SJSA1 (cell line): Measurements from ENCODE around the gene PMFBP1. TPM values are rescaled to one million over a fixed set of nuclear protein-coding genes. Genes with fewer than 3 reads are reported as not detected.

Experiments
- DNase-seq, 2 experiments: peaks; one replicate each; pipeline ENCODE4 v3.0.0-alpha.2; 2015 to 2020; ENCODE audit warnings: low spot score in 2 of 2, low read depth in 1 of 2
- H3K27ac ChIP-seq: fragments of 250-450 bp; sonication (Bioruptor Pico); 2 replicates; pipeline ENCODE4 v1.5.1; 2020; ENCODE audit warnings: mild to moderate bottlenecking, moderate library complexity
- H3K27me3 ChIP-seq: fragments of 250-450 bp; sonication (Bioruptor Pico); replicated peaks from 2 replicates; pipeline ENCODE4 v1.5.1; 2020; ENCODE audit warnings: mild to moderate bottlenecking, moderate library complexity
- H3K36me3 ChIP-seq: fragments of 250-450 bp; sonication (Bioruptor Pico); 2 replicates; pipeline ENCODE4 v1.5.1; 2020; ENCODE audit warnings: mild to moderate bottlenecking
- H3K4me1 ChIP-seq: fragments of 250-450 bp; sonication (Bioruptor Pico); replicated peaks from 2 replicates; pipeline ENCODE4 v1.6.1; 2021; ENCODE audit warnings: mild to moderate bottlenecking
- H3K4me3 ChIP-seq: fragments of 250-450 bp; sonication (Bioruptor Pico); 2 replicates; pipeline ENCODE4 v1.5.1; 2020; ENCODE audit warnings: mild to moderate bottlenecking
- H3K9me3 ChIP-seq: fragments of 250-450 bp; sonication (Bioruptor Pico); replicated peaks from 2 replicates; pipeline ENCODE4 v1.5.1; 2020; ENCODE audit warnings: mild to moderate bottlenecking
- total RNA-seq: library from RNA; depleted of rRNA; stranded (reverse); fragments of >200 nt; shearing (Covaris generic); gene quantifications from 2 replicates; pipeline ENCODE4 v1.2.3, GENCODE V29; 2014; rRNA removed

The PMFBP1 gene, protein sequence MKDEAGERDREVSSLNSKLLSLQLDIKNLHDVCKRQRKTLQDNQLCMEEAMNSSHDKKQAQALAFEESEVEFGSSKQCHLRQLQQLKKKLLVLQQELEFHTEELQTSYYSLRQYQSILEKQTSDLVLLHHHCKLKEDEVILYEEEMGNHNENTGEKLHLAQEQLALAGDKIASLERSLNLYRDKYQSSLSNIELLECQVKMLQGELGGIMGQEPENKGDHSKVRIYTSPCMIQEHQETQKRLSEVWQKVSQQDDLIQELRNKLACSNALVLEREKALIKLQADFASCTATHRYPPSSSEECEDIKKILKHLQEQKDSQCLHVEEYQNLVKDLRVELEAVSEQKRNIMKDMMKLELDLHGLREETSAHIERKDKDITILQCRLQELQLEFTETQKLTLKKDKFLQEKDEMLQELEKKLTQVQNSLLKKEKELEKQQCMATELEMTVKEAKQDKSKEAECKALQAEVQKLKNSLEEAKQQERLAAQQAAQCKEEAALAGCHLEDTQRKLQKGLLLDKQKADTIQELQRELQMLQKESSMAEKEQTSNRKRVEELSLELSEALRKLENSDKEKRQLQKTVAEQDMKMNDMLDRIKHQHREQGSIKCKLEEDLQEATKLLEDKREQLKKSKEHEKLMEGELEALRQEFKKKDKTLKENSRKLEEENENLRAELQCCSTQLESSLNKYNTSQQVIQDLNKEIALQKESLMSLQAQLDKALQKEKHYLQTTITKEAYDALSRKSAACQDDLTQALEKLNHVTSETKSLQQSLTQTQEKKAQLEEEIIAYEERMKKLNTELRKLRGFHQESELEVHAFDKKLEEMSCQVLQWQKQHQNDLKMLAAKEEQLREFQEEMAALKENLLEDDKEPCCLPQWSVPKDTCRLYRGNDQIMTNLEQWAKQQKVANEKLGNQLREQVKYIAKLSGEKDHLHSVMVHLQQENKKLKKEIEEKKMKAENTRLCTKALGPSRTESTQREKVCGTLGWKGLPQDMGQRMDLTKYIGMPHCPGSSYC
- total RNA-seq: 0.69 TPM in 1 of 2 replicates, not detected in the other

DNA sequence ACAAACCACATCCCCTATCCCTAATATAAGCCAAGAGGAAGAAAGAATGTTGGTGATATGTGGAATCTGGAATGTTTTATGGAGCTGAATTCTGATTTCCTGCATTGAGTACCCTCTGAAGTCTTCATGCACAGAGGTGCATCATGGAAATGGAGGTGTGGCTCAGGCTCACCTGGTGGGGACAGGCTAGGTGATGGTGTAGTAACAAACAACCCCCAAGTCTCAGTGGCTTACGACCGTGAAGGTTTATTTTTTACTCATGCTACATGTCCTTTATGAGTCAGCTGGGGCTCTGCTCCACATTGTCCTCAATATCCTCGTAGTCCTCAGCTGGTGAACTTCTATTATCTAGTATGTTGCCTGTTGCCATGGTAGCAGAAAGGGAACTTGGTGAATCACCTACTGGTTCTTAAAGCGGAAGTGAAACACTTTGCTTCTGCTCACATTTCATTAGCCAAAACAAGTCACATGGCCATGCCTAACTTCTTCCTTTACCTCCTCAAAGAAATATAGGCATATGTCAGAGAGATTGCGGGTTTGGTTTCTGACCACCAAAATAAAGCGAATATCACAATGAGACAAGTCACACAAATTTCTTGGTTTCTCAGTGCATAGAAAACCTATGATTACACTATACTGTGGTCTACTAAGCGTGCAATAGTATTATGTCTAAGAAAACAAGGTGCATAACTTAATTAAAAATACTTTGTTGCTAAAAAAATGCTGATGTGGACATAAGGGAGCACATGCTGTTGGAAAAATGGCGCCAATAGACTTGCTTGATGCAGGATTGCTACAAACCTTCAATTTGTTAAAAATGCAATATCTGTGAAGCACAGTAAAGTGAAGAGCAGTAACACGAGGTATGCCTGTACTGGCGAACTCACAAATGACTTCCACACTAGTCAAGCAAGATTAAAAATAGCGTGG is at the start of gene PMFBP1:
TSS of gene PMFBP1 (minus strand) at position 51 of the 930 bp plus-strand sequence. CDS start 947 bp downstream, outside the sequence.
- DNase-seq: peak; percentile 24 to 58
- Histone ChIP-seq H3K36me3 (no peaks in the 10 kb centered on the region), H3K27ac (no peak within 1 kb of the TSS), H3K27me3 (0 out of 2 replicates have a peak, but pooled peaks cover 3% of the 10 kb centered on the region), H3K4me1 (no peaks in the 10 kb centered on the region), H3K4me3 (no peak within 1 kb of the TSS), H3K9me3 (no peaks in the 10 kb centered on the region)

DNA sequence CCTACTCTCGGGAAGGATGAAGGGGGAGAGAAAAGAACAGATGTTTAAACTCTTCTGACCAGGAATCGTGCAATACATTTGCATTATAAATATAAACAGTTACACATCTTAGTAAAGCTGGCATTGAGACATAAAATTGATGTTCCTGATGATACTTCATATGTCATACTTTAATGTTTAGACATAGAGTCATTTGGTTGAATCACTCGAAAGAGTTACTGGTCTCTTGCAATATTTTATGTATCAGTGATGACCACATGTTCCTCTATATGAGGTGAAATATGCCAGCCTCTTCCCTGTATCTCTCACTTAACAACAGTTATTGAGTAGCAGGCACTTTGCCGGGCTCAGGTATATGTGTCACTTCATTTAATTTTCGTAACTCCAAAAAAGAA is 49.7 kb upstream of the PMFBP1 start:
- Histone ChIP-seq H3K27me3 (no peaks in the 10 kb centered on the region), H3K9me3 (no peaks in the 10 kb centered on the region), H3K4me1 (no peaks in the 10 kb centered on the region), H3K4me3 (no peak overlapping the region), H3K36me3 (no peaks in the 10 kb centered on the region), H3K27ac (no peak overlapping the region)
- no peak for DNase-seq

DNA sequence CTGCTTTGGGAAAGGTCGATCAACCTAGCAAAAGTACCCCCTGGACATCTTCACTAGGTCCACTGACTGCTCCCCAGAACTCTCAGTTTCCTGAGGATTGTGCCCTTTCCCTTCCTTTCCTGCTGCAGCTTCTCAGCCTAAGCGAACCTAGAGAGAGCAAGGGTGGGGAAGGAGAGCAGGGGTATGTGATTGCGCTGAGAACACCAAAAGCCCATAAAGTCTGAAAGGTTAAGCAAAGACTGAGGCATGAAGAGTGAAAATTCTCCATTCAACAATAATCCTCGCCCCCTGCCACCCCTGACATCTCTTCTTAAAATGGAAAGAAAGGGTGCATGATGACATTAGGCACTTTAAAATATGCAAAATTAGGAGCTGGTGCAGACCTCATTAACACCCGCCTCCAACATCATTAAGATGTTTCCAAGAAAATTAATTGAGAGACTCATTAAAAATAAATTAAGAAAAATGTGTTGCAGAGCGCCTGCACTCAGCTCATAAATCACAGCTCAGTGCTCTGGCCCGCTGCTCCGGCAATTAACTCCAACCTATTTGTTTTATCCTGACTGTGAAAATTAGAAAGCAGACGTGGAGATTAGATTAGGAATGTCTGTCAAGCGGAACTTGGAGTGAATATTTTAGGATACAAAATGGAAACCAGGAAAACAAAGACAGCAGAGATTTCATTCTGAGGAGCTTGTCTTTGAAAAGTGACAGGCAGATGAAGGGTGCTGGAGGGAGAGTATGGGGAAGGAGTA is 49.1 kb upstream of the PMFBP1 start:
- Histone ChIP-seq H3K4me1 (no peaks in the 10 kb centered on the region), H3K36me3 (no peaks in the 10 kb centered on the region), H3K27ac (no peak overlapping the region), H3K9me3 (no peaks in the 10 kb centered on the region), H3K4me3 (no peak overlapping the region), H3K27me3 (no peaks in the 10 kb centered on the region)
- DNase-seq: no peak

DNA sequence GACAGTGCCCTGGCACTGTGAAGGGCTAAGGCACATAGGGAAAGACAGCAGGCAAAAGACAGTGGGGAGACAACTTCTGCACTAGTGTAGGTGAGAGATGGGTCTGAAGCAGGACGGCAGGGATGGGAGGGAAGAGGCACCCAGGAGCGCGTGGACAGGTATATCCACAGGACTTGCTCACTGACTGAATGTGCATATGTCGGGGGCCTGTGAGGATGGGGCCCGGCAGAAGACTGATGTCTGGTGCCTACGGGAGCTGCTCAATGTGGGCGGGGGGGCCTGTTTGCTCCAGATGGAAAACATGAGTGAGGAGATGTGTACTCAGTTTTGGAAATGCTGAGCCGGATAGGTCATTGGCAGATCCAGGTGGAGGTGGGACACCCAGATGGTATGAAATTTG is 47.3 kb upstream of the PMFBP1 start:
- Histone ChIP-seq H3K4me3 (no peak overlapping the region), H3K9me3 (no peaks in the 10 kb centered on the region), H3K36me3 (no peaks in the 10 kb centered on the region), H3K27ac (no peak overlapping the region), H3K4me1 (no peaks in the 10 kb centered on the region), H3K27me3 (no peaks in the 10 kb centered on the region)
- no peak for DNase-seq

DNA sequence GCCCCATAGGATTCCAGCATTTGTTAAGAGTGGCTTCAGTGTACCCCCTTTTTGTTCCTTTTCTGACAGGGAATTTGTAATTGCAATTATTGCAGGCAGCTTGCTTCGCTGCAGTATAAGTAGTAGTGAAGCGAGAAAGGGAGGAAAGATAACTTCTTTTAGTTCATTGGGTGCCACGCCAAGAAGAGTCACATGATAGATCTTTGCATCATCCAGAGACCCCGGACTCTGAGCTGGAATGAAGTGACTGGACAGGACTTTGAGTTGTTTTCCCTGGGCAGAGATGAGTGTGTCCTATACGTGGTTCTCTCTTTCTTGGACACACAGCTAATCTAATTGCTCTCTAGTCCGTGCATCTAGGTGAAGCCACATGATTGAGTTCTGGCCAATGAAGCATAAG is 44.8 kb upstream of the PMFBP1 start:
- no peaks in the 10 kb centered on the region for H3K36me3 ChIP-seq
- H3K9me3 ChIP-seq: no peaks in the 10 kb centered on the region
- H3K27me3 ChIP-seq: no peaks in the 10 kb centered on the region
- DNase-seq: no peak
- no peak overlapping the region for H3K27ac ChIP-seq
- H3K4me1 ChIP-seq: no peaks in the 10 kb centered on the region
- no peak overlapping the region for H3K4me3 ChIP-seq

DNA sequence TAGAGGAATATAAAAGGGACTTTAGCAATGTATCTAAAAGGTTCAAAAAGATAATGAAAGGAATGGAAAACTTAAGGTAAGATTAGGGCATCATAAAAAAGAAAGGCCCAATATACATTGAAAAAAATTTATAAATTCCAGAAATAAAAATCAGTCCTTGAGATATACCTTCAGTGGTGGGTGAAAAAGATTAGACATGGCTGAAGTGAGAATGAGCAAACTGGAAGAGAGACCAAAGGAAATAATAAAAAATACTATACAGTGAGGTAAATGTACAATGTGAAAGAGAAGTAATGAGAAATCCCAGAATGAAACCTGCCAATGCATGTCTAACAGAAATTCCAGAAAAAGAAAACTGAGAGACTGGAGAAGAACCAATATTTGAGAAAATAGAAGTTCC is 42.9 kb upstream of the PMFBP1 start:
- H3K36me3 ChIP-seq: no peaks in the 10 kb centered on the region
- no peak overlapping the region for H3K27ac ChIP-seq
- H3K9me3 ChIP-seq: no peaks in the 10 kb centered on the region
- no peaks in the 10 kb centered on the region for H3K4me1 ChIP-seq
- no peak overlapping the region for H3K4me3 ChIP-seq
- no peak for DNase-seq
- H3K27me3 ChIP-seq: no peaks in the 10 kb centered on the region; the same call in 1 of the 2 replicates

DNA sequence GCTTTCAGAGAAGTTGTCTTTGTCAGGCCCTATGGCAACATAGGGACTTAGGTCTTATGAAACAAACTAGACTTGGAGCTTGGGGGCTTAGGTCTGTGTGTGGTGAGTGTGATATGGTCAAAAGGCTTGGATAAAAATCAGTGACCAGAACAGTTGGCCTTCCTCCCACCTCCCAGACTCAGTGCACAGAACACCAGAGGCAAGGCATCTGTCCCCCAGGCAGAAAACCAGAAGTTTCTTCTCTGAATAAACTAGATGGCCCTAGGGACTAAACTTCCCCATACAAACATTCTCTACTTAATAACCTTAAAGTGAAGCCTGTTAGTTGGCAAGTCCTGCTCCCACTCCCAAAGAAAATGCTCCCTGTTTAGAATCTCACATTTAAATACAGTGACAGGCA is 39.2 kb upstream of the PMFBP1 start:
- Histone ChIP-seq H3K27me3 (no peaks in the 10 kb centered on the region; the same call in 1 of the 2 replicates), H3K4me1 (no peaks in the 10 kb centered on the region), H3K4me3 (no peak overlapping the region), H3K9me3 (no peaks in the 10 kb centered on the region), H3K36me3 (no peaks in the 10 kb centered on the region), H3K27ac (no peak overlapping the region)
- DNase-seq: no peak

DNA sequence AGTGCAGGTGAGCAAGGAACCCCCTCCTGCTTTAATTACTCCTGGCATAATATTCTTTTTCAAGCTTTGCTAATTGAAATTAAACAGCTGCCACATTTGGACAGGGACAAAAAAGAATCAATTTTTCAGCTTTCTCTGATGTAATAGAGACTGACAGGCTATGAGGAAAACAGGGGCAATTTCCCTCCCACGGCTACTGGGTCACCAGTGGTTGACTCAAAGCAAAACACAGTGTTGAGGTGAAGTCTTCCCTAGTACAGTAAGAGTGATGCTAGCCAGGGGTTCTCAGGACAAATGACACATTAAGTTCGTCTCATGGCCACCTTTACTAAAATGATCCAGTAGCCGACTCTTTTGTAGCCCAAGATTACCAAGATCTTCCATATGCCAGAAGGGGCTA is 38.6 kb upstream of the PMFBP1 start:
- Histone ChIP-seq H3K4me3 (no peak overlapping the region), H3K9me3 (no peaks in the 10 kb centered on the region), H3K27me3 (no peaks in the 10 kb centered on the region; the same call in 1 of the 2 replicates), H3K27ac (no peak overlapping the region), H3K36me3 (no peaks in the 10 kb centered on the region), H3K4me1 (no peaks in the 10 kb centered on the region)
- no peak for DNase-seq

DNA sequence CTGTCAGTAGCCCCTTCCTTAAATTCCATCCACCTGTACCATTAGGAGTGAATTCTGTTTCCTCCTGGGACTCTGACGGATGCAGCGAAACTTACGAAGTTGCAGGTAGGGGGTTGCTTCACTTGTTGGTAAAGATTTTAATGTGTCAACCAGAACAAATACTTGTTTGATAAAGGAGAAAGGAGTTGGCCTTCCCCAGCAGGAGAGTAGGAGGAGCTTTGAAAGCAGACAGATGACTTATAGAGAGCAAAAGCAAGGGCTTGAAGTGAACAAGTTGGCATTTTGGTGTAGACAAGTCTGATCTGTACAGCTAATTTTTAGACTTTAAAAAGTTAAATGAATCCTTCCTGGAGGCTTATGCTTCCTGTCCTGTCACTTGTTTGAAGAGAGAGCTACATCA is 38.1 kb upstream of the PMFBP1 start:
- no peak overlapping the region for H3K4me3 ChIP-seq
- DNase-seq: no peak
- no peaks in the 10 kb centered on the region for H3K36me3 ChIP-seq
- no peaks in the 10 kb centered on the region for H3K4me1 ChIP-seq
- H3K9me3 ChIP-seq: no peaks in the 10 kb centered on the region
- H3K27me3 ChIP-seq: no peaks in the 10 kb centered on the region; the same call in 1 of the 2 replicates
- H3K27ac ChIP-seq: no peak overlapping the region

DNA sequence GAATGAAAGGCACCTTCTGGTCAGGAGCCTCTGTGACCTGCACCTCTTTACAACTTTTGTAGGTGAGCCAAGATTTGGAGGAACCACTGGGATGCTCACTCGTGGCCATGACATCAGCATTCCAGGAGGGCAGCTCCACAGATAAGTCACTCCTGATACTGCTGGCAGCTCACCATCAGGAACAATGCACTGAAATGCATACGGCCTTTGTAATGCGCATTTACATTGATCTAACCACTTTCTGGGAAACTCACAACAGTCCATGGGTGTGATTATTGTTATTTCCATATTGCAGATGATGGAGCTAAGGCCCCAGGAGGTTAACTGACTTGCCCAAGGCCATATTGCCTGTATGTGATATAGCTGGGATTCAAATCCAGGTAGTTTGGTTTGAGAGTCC is 34.3 kb upstream of the PMFBP1 start:
- H3K27me3 ChIP-seq: no peaks in the 10 kb centered on the region; the same call in 1 of the 2 replicates
- H3K4me1 ChIP-seq: peaks cover 8% of the 10 kb centered on the region; the same call in 1 of the 2 replicates

DNA sequence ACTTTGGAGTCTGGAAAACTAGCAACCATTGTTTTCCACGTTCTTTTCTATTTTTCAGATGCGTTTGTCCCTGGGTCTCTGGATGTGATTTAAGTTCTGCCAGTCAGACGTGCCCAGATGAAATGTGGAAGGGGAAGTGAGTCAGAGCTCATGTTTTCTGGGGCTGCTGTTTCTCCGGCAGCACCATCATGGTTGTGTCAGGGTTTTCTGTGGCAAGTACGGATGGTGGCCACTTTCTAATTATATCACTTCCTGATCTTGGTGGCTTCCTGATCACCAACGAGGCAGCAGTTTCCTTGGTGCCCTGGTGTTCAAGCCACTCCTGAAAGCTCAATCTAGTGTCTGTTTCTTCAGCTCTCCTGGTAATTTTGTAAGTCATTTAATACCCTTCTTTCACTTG is 31.4 kb upstream of the PMFBP1 start:
- Histone ChIP-seq H3K4me1 (peaks cover 9% of the 10 kb centered on the region; the same call in 1 of the 2 replicates), H3K27ac (no peak overlapping the region), H3K36me3 (no peaks in the 10 kb centered on the region), H3K9me3 (no peaks in the 10 kb centered on the region; the same call in 1 of the 2 replicates), H3K27me3 (no peaks in the 10 kb centered on the region), H3K4me3 (no peak overlapping the region)
- no peak for DNase-seq

More for the DNA sequence above, 34.3 kb upstream of the PMFBP1 start:
- Histone ChIP-seq H3K9me3 (no peaks in the 10 kb centered on the region; the same call in 1 of the 2 replicates), H3K36me3 (no peaks in the 10 kb centered on the region), H3K4me3 (no peak overlapping the region), H3K27ac (no peak overlapping the region)
- no peak for DNase-seq

DNA sequence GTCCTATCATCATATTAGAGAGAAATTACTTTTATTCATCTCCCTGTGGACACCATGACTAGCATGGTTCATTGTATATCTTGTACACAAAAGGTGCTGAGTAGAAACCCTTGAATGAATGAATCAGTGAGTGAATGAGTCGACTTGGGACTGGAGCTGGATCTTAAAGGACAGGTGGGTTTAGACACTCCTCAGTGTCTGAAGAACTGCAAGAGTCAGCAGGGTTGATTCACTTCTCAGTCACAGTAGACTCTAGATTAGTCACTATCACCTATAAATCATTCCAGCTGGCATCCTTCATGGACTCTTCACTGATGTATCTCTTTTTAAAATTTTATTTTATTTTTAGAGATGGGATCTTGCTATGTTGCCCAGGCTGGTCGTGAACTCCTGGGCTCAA is 30.1 kb upstream of the PMFBP1 start:
- H3K9me3 ChIP-seq: no peaks in the 10 kb centered on the region; the same call in 1 of the 2 replicates
- H3K4me3 ChIP-seq: no peak overlapping the region
- H3K36me3 ChIP-seq: no peaks in the 10 kb centered on the region
- H3K4me1 ChIP-seq: peaks cover 13% of the 10 kb centered on the region; the same call in 1 of the 2 replicates
- no peaks in the 10 kb centered on the region for H3K27me3 ChIP-seq
- H3K27ac ChIP-seq: no peak overlapping the region
- DNase-seq: no peak
